SH-SY5Y (cell line): ENCODE data around the gene HOXA6.

Experiments
- GATA2 ChIP-seq: IDR thresholded peaks from 2 replicates; pipeline ENCODE4 v1.6.1; 2011; ENCODE audit warnings: mild to moderate bottlenecking, low read depth, low read length
- GATA3 ChIP-seq: IDR thresholded peaks from 2 replicates; pipeline ENCODE4 v1.6.1; 2011; ENCODE audit warnings: low read depth, mild to moderate bottlenecking, low read length, moderate library complexity

The HOXA6 gene

GRCh38 chr7:27148031-27148755 lies 619 bp upstream of the HOXA6 start:
- TF ChIP-seq GATA2 = no peak
- TF ChIP-seq GATA3 = no peak

- TF ChIP-seq GATA3 (no peak), GATA2 (no peak)
These were observed 929 bp downstream of the HOXA6 start for GRCh38 chr7:27146491-27147198.

GRCh38 chr7:27145914-27146412 lies 1.6 kb downstream of the HOXA6 start:
- TF ChIP-seq GATA2 = no peak
- TF ChIP-seq GATA3 = no peak

- TF ChIP-seq GATA2 = no peak
These were observed 2.2 kb downstream of the HOXA6 start for GRCh38 chr7:27145165-27145913.

GRCh38 chr7:27144781-27145164 lies 2.8 kb downstream of the HOXA6 start:
- TF ChIP-seq GATA2 (no peak), GATA3 (no peak)

GRCh38 chr7:27143950-27144780 lies 3.4 kb downstream of the HOXA6 start:
- TF ChIP-seq GATA2 = no peak
- no peak for TF ChIP-seq GATA3

GRCh38 chr7:27143023-27143949 lies 4.3 kb downstream of the HOXA6 start, which contains the start of gene HOXA5:
Gene HOXA5, minus strand, starts transcription at chr7:27143681. Its CDS starts 74 bp downstream, at chr7:27143607.
- TF ChIP-seq GATA3 (no peak), GATA2 (no peak)

- no peak for TF ChIP-seq GATA3
- TF ChIP-seq GATA2 = no peak
These were observed 5.0 kb downstream of the HOXA6 start for GRCh38 chr7:27142580-27143022.

- TF ChIP-seq GATA3 (no peak), GATA2 (no peak)
These were observed 5.5 kb downstream of the HOXA6 start for GRCh38 chr7:27141923-27142579.

- TF ChIP-seq GATA3 (no peak), GATA2 (no peak)
These were observed 6.2 kb downstream of the HOXA6 start for GRCh38 chr7:27141137-27141922.

- no peak for TF ChIP-seq GATA2
- TF ChIP-seq GATA3 = no peak
These were observed 7.3 kb downstream of the HOXA6 start for GRCh38 chr7:27140126-27140857.
